ENCODE results near the gene BTBD9. TPM values are rescaled to one million over a fixed set of nuclear protein-coding genes. Genes with fewer than 3 reads are reported as not detected.

BTBD9 gene
- total RNA-seq, 1 donor from 2014 or later = 4.5 TPM

- no peak for FAIRE-seq
- no peak for DNase-seq (ENCODE audit: low read depth)
- Histone ChIP-seq H3K4me3 (ENCODE audit: low read depth, low read length) (no peak overlapping the region), H3K36me3 (ENCODE audit: control insufficient read depth, insufficient read depth, low read length) (no peaks in the 10 kb centered on the region), H3K27me3 (ENCODE audit: control insufficient read depth, insufficient read depth, low read length) (no peaks in the 10 kb centered on the region)
- TF ChIP-seq CTCF (IDR thresholded peaks at IDR 0.05; ENCODE audit: insufficient read depth, low read length, severe bottlenecking) = no peak
Observed at GRCh38 chr6:38185244-38185643, 454.5 kb downstream of the BTBD9 start.

GRCh38 chr6:38184585-38185080 lies 455.1 kb downstream of the BTBD9 start:
- Histone ChIP-seq H3K27me3 (ENCODE audit: control insufficient read depth, insufficient read depth, low read length) (no peaks in the 10 kb centered on the region), H3K36me3 (ENCODE audit: control insufficient read depth, insufficient read depth, low read length) (no peaks in the 10 kb centered on the region), H3K4me3 (ENCODE audit: low read depth, low read length) (no peak overlapping the region)
- TF ChIP-seq CTCF (IDR thresholded peaks at IDR 0.05; ENCODE audit: insufficient read depth, low read length, severe bottlenecking) = no peak
- FAIRE-seq (no peak), DNase-seq (ENCODE audit: low read depth) (no peak)

- no peak overlapping the region for H3K4me3 ChIP-seq (ENCODE audit: low read depth, low read length)
- DNase-seq (ENCODE audit: low read depth) (no peak), FAIRE-seq (no peak)
Observed at GRCh38 chr6:38183856-38184584, 455.7 kb downstream of the BTBD9 start.

GRCh38 chr6:38182426-38182825 lies 457.3 kb downstream of the BTBD9 start:
- no peaks in the 10 kb centered on the region for H3K27me3 ChIP-seq (ENCODE audit: control insufficient read depth, insufficient read depth, low read length)
- DNase-seq (ENCODE audit: low read depth) = no peak
- no peak for FAIRE-seq
- no peak for TF ChIP-seq CTCF (IDR thresholded peaks at IDR 0.05; ENCODE audit: insufficient read depth, low read length, severe bottlenecking)
- H3K4me3 ChIP-seq (ENCODE audit: low read depth, low read length) = no peak overlapping the region
- H3K36me3 ChIP-seq (ENCODE audit: control insufficient read depth, insufficient read depth, low read length) = no peaks in the 10 kb centered on the region

More at GRCh38 chr6:38183856-38184584, 455.7 kb downstream of the BTBD9 start:
- Histone ChIP-seq H3K27me3 (ENCODE audit: control insufficient read depth, insufficient read depth, low read length) (no peaks in the 10 kb centered on the region), H3K36me3 (ENCODE audit: control insufficient read depth, insufficient read depth, low read length) (no peaks in the 10 kb centered on the region)
- TF ChIP-seq CTCF (IDR thresholded peaks at IDR 0.05; ENCODE audit: insufficient read depth, low read length, severe bottlenecking) = no peak

- no peak for TF ChIP-seq CTCF (IDR thresholded peaks at IDR 0.05; ENCODE audit: insufficient read depth, low read length, severe bottlenecking)
- Histone ChIP-seq H3K27me3 (ENCODE audit: control insufficient read depth, insufficient read depth, low read length) (no peaks in the 10 kb centered on the region), H3K4me3 (ENCODE audit: low read depth, low read length) (no peak overlapping the region), H3K36me3 (ENCODE audit: control insufficient read depth, insufficient read depth, low read length) (no peaks in the 10 kb centered on the region)
- DNase-seq (ENCODE audit: low read depth) = no peak
- no peak for FAIRE-seq
Observed at GRCh38 chr6:38180586-38180985, 459.1 kb downstream of the BTBD9 start.

Data from bronchial epithelial cell (primary cell).